Globus pallidus (tissue), 1 donor: ENCODE measurements around the gene GGTLC2.
A peak's percentile ranks its signal among the peaks of the same experiment; 100 is the strongest.
"Not testable (repeated sequence)": the region's sequence is repeated elsewhere in the genome, so short reads cannot be mapped to it uniquely, and the experiment has no call there.

Experiments
- DNase-seq: peaks from one replicate; pipeline ENCODE4 v3.0.0-alpha.2; 2015; ENCODE audit warnings: low spot score

The GGTLC2 gene

DNA sequence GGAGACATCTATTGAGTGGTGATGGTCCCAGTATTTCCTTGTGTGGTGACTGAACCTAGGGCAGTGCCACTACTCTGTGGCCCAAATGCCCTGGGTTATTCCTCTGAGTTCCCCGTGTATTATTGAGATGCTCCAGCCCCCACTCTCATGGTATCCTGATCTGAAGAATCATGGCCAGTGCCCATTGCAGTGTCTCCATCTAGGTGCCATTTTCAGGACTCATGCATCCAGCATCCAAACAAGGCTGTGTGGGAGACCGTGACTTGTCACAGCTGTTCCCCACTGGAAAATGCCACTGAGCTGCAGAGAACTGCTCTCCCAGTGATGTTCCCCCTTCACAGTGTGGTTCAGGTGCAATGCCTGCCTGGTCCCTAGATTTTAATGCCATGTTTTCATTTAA, 24.7 kb downstream of the GGTLC2 start:
- no peak for DNase-seq

DNA sequence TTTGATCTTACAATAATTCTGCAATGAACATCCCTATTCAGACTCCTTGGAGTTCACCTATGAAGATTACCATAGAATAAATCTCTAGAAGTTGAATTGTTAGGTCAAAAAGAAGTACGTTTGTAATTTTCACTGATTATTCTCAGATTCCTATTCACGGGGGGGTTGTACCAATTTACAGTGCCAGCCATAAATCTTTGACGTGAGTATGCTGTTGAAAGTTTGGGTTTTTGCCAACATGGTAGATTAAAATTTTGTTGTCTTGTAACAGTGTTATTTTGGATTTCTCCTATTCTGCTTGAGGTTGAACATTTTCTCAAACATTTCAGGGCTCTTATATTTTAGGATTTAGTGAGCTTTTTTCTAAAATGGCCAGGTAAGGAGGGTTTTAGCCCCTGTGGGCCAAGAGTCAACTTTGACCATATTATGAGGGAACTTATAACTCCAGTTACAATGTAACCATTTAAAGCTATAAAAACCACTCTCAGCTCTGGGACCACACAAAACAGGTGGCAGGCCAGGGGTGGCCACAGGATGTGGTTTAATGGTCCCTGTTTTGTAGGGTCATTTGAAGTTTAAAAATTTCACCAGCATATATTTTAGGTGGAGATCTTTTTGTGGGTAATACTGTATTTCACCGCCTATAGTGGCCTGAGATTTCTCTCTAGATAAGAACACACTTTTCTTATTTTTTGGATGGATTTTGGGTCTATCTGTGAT, 25.8 kb downstream of the GGTLC2 start:
- no peak for DNase-seq

DNA sequence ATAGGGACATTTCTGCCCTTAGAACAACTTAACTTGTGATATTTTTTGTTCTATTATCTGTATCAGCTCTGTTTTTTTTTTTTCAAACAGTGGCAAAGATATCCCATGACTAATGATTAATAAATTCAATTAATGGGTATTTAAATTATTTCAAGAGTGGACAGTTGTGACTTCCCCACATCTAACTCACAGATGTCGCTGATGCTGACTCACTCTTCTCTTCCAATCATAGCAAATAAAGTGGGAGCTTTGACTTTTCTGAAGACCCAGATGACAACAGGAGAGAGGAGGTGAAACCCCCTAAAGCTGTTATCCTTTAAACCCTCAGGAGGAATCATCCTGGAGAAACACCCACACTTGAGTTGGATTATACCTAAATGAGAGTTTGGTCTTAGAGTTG, 27.1 kb downstream of the GGTLC2 start:
- DNase-seq: no peak

DNA sequence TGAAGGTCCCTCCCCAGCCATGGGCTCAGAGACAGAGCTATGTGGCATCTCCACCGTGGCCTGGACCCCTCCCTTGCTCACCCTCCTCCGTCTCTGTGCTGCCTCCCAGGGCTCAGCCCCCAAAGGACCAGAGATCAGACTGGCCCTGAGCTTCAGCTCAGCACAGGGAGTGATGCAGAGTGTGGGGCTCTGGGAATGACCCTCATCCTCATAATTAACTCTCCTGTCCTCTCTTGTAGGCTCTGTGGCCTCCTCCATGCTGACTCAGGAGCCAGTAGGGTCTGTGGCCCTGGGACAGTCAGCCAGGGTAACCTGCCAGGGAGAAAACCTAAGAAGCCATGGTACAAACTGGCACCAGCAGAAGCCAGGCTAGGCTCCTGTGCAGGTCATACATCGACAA, 28.7 kb downstream of the GGTLC2 start:
- no peak for DNase-seq

DNA sequence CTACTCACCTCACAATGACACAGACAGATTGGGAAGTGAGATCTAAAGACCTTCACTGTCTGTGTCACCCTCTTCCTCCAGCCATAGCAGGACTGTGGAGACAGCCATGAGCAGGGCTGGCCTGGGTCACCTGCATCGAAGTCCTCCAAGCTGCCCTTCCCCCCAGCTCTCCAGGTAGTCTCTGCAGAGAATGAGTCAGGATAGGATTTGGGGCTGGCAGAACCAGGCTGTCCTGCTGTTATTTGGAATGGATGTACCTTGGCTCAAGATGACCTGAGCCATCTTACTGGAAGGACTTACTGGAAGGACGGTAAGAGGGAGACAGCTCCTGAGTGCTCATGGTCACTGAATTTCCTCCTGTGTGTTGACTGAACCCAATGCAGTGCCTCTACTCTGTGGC, 29.2 kb downstream of the GGTLC2 start:
- no peak for DNase-seq

DNA sequence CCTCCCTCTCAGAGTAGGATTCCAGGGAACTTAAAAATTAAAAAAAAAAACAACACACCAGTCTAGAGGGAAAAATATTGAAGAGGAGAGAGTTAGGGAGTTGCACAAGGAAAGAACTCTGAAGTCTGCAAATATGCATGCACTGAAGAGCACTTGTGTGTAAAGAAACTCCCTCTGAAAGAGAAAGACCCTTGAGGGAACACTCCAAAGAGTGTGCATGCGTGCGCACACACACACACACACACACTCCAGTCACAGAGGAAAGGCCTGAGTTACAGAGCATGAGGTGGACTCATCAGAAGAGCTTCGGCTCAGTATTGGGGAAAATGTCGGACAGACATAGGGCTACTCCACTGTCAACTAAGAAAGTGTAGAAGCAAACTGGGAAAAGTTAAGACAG, 30.1 kb downstream of the GGTLC2 start:
- DNase-seq: no peak

DNA sequence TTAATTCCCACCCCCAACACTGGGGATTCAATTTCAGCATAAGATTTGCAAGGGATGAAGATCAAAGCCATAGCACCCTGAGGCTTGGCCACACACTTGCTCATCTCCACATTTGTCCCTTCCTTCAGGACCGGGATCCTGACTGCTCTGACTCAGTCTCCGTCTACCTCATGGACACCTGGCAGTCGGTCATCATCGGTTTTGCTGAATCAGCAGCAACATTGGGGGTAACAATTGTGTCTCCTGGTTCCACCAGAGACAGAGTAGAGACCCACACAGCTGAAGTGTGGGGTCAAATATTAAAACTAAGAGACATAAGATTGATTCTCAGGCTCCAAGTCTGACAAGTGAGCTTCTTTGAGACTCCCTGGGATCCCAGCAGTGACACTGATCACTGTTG, 34.6 kb downstream of the GGTLC2 start:
- DNase-seq: no peak

DNA sequence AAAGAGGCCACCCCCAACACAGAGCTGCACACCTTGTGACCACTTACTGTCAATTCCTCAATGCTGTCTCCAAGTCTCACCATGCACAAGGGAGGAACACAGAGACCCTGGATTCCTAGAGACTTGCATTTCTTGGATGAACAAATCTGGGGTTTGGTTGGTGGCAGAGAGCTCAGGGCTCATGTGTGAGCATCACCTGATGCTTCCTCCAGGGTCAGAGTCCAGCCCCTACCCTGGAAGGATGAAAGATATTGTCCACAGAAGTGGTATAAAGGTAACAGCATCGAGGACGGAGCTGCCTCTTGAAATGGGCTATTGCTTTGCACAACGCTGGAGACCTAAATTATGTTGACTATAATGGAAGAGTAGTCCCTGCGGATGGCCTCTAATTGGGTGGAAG, 36.0 kb downstream of the GGTLC2 start:
- no peak for DNase-seq

DNA sequence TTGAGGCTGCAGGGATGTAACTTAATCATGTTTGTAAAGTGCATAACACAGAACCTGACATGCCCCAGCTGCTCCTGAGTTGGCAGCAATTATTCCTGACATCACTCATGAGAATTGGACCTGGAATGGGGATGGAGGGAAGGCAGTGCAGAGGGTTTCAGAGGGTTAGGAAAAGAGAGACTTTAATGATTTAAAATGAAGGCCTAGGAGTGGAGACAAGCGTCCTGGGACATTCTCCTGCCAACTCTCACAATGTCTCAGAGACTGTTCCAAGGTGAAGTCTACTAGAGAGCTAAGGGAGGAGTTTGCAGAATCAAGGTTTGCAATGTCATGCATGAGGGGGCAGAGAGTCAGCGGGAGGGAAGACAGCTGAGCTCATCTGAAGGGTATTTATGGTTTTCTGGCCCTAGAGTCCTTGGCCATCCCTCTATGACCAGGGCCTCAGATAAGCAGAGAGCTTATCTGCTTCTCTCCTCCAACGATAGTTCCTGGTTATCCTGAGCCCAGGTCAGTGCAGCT, 36.9 kb downstream of the GGTLC2 start:
- DNase-seq: no peak

DNA sequence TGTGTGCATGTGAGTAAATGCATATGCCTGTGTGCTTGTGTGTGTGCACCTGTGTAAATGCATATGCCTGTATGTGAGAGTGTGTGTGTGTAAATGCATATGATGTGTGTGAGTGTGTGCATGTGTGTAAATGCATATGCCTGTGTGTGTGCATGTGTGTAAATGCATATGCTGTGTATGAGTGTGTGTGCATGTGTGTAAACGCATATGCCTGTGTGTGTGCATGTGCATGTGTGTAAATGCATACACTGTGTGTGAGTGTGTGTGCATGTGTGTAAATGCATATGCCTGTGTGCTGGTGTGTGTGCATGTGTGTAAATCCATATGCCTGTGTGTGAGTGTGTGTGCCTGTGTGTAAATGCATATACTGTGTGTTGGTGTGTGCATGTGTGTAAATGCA, 37.8 kb downstream of the GGTLC2 start:
- DNase-seq: no peak

DNA sequence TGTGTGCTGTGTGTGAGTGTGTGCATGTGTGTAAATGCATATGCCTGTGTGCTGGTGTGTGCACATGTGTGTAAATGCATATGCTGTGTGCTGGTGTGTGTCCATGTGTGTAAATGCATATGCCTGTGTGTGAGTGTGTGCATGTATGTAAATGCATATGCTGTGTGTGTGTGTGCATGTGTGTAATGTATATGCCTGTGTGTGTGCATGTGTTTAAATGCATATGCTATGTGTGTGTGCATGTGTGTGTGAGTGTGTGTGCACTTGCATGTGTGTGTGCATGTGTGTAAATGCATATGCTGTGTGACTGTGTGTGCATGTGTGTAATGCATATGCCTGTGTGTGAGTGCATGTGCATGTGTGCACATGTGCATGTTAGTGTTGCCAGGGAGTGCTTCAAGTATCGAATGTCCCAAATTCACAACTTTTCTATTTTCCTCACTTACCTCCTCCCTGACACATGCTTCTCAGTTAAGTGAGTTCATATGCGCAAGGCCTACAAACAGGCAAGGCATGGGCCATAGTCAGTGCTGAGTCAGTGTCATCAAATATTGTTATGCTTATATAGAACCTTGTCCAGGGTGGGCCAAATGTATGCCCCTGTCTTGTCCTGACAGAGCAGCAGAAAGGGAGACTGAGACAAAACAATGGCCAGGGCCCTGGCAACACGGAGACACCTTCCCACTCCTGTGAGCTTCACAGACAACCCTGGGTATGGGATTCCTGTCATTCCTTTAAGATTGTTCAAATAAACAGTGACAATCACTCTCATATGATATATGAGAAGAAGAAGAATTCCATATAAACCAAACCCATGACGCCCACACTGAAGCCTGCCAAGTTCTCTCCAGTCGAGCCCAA, 38.6 kb downstream of the GGTLC2 start:
- no peak for DNase-seq

DNA sequence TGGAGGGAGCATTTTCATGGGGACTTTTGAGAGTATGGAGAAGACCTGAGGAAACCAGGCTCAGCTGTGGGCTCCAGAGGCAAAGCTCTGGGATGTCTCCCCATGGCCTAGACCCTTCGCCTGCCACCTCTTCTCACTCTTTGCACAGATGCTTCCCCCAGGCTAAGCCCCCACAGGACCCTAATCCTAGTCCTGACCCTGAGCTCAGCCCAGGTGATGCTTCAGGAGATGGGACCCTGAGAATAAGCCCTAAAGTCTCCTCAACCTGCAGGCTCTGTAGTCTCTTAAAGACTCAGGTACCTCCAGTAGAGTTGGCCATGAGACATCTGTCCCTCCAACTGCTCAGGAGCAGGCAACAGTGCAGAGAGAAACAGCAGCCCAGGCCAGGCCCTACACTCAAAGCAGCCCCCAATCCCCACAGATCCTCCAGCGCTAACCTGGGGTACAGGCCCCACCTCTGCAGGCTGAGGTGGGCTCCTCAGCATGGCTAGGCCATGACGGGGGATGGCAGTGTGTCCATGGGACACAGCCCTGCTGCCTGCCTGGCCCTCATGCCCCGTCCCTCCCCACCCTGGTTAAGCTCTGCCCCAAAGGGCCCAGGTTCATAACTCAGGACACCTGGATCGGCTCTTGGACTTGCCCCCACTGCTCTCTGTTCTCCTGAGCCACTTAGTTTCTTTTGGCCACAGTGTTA, 39.4 kb downstream of the GGTLC2 start:
- no peak for DNase-seq

DNA sequence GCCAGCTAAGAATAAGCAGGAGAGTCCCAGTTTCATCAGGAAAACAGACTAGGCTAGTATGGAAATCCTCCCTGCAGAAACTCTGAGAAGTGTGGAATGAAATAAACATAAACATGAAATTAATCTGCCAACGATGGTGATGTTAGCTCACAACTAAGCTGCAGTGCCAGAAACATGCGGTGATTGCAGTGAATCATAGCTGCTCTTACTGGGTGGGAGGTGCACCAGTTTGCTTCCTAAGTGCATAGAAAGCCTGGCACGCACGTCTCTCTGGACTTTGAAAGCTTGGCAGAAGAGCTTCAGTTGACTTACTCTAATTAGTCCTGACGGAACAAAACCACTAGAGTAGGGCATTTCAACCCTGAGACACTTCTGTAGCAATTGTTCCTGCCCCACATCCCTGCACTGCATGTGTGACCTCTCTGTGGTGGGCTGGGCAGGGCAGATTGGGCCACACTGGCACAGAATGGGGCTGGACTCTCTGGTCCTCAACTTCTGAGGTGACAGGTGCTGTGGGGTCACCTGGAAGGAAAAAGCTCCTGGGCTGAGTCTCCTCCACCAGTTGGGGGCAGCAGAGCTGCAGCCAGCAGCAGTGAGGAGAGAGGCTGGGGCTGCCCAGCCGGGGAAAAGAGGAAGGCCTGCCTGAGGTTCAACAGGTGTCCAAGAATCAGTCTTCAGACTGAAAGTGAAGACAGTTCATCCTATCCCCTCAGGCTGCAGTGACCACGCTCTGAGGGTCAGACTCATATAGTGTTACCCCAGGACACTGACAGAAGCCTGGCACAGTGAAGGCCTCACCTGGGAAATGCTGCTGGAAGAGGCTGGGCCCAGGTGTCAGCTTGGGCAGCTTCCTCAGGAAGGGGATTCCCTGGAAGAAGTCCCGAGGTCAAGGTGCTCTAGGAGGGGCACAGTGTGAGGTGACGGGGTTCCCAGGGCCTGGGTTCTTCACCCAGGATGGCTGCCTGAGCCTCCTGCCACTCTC, 40.5 kb downstream of the GGTLC2 start:
- DNase-seq: no peak

DNA sequence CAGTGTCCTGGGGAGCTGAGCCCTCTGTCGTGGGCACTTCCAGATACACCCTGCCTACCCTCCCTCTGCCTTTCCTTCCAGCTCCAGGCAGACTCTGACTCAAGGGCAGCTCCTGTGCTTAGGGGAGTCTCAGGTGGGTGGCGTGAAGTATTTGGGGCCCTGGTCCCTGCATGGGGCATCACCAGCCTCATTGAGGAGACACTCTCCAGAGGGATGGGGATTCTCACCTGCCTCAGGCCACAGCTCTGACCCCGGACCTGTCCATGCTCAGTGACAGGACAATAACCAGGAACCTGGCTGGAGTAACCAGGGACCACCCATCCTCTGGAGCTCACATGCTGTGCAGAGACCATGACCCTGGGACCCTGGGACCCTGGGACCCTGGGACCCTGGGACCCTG, 41.2 kb downstream of the GGTLC2 start:
- DNase-seq: no peak

DNA sequence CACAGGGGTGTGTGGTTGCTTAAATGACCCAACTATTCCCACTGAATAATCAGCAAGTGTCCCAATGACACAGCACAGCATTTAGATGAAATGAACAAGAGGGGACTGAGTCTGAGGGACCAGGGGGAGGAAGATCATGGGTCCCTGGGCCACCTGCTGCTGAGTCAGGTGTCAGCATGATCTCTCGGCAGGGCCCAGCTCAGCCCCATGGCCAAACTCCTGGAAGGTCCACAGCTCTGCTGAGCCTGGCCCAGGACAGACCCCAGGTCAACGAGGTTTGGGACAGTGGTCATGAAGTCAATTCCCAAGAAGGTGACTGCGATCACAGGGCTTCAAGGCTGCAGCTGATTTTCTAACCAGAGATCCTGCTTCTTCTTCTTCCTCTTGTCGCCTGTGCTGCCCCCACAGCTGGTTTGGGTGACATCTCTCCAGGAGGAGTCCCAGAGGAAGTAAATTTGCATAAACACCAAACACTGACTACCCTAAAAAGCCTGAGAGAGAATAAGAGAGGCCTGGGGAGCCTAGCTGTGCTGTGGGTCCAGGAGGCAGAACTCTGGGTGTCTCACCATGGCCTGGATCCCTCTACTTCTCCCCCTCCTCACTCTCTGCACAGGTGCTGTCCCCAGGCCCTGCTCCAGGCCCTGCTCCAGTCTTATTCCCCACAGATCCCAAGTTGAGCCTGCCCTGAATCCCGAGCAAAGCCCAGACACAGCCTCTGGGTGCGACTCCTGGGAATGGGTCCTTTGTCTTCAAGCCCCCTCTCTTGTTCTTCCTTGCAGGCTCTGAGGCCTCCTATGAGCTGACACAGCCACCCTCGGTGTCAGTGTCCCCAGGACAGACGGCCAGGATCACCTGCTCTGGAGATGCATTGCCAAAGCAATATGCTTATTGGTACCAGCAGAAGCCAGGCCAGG, 42.0 kb downstream of the GGTLC2 start:
- not testable (repeated sequence) for DNase-seq

DNA sequence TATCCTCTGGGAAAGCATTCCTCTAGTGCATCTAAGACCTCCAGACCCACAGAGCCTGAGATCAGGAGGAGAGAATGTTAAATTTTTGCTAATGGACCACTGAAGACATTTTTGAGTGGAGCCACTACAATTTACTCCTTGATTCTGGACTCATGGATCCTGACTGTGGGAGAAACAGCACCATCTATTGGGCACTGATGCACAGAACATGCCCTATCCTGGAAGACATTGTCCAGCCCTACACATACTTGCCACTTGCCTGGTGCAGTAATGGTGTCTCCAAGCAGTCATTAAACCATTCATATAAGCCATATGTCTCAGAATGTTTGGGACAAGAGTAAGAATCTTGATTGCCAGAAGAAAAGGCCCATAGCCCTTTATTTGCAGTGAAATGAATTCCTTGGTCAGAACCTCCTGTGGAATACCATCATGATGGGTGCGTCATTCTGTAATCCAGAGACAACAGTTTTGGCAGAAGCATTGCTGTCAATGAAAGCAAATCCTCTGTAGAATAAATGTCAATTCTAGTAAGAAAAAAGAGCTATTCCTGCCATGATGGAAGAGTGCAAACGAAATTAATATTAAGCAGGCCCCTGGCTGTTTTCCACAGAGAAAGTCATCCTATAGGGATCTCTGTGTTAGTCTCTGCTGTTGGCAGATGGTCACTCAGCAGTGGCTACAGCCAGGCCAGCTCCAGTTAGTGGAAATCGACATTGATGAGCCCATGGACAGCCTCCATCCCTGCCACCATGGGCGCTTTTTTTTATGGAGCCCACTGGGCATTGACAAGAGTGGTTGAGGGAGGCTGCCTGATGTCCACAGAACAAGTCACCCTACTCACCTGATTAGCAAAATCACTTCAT, 43.5 kb downstream of the GGTLC2 start:
- peak; percentile 42 for DNase-seq

DNA sequence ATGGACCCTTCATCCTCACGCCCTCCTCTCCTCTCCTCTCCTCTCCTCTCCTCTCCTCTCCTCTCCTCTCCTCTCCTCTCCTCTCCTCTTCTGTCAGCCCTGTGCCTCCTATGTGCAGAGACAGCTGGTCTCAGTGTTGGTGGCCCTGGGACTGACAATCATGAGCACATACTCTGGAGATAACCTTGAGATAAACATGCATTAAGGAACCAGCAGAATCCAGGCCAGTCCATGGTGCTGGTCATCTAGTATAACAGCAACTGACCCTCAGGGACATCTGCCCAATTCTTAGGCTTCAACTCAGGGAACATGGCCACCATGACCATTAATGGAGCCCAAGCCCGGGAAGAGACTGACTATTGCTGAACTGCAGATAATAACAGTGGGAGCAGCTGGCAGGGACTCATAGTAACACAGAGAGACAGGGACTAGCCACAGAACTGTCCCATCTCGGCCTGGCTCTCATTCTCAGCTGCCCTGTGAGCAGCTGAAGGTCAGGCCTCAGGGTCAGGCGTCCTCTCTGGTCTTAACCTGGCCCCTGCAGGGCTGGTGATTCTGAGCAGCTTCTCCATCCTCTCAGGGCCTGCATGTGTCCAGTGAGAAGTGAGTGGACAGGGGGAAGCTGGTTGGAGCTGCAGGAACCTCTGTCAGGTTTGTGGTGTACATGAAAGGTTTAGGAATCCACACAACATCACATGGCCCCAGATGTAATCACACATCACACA, 45.4 kb downstream of the GGTLC2 start:
- DNase-seq: no peak

DNA sequence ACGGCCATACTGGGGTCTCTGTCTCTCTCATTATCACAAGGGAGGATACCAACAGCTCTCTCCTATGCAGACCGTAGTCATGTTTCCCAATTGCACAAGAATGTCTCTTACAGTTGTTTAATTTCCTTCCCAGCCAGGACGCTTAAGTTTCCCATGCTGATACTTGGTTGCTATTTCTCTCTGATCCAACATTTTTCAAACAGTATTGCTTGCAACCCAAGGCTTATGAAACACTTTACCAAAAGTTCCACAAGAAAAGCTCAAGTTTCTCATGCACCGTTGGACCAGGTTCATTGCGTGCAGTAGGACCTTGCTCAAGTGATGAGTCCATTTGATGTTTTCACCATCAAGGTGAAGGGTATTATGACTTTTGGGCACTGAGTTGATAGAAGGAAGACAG, 46.6 kb downstream of the GGTLC2 start:
- no peak for DNase-seq
